ENCODE measurements around the gene MEGF9. TPM values are rescaled to one million over a fixed set of nuclear protein-coding genes. Genes with fewer than 3 reads are reported as not detected.
"Not testable (repeated sequence)": the region's sequence is repeated elsewhere in the genome, so short reads cannot be mapped to it uniquely, and the experiment has no call there.

The MEGF9 gene
- polyA plus RNA-seq, 1 of the 3 experiments (the other 2 are of a cell fraction) = 1.8 TPM

GRCh38 chr9:120750421-120750820, 36.2 kb upstream of the MEGF9 start:
- H3K9me2 ChIP-seq = no peaks in the 10 kb centered on the region
- H3K27ac ChIP-seq (ENCODE audit: low read depth in 2 of 2, low read length in 1 of 2) = no peak overlapping the region
- H3K79me2 ChIP-seq (ENCODE audit: insufficient read depth) = no peaks in the 10 kb centered on the region
- ChIA-PET CTCF (interaction anchor here (0.8 kb wide), 1 partner anchor 139 kb away, joined by 3 read pairs; no protein-coding TSS in a partner anchor), POLR2A (no interaction called here)
- H3K4me3 ChIP-seq (ENCODE audit: low read depth in 2 of 2, low read length in 1 of 2) = no peak overlapping the region
- no peaks in the 10 kb centered on the region for H3F3A ChIP-seq (replicated peaks; ENCODE audit: insufficient read depth)
- H3K27me3 ChIP-seq (ENCODE audit: insufficient read depth) = no peaks in the 10 kb centered on the region
- H3K36me3 ChIP-seq (replicated peaks in 1 of 2; ENCODE audit: control insufficient read depth in 1 of 2, insufficient read depth in 2 of 2, low read length in 1 of 2) = no peaks in the 10 kb centered on the region
- no peak overlapping the region for H2AFZ ChIP-seq (ENCODE audit: low read depth)
- no peak overlapping the region for H3K9ac ChIP-seq
- WGBS (ENCODE audit: low lambda C conversion rate) = 93% methylated on average over 5 of the region's 5 CpGs
- no peaks in the 10 kb centered on the region for H4K20me1 ChIP-seq (ENCODE audit: insufficient read depth)
- H3K9me3 ChIP-seq = no peaks in the 10 kb centered on the region
- H3K4me2 ChIP-seq = no peak overlapping the region
- TF ChIP-seq MAX (IDR thresholded peaks at IDR 0.05; ENCODE audit: low read depth) = no peak
- no peak for TF ChIP-seq CHD2 (IDR thresholded peaks at IDR 0.05; ENCODE audit: low read length, partially characterized antibody)
- TF ChIP-seq TAF1 (IDR thresholded peaks at IDR 0.05; ENCODE audit: borderline replicate concordance, low read depth, low read length) = no peak
- H3K4me1 ChIP-seq (ENCODE audit: control insufficient read depth in 1 of 2, insufficient read depth in 2 of 2, low read depth in 1 of 2, low read length in 1 of 2) = no peaks in the 10 kb centered on the region
- DNase-seq = no peak

- 90% methylated on average over 10 of the region's 26 CpGs for WGBS (ENCODE audit: low lambda C conversion rate)
- H3K9me2 ChIP-seq; H3K9me3 ChIP-seq; H3K4me2 ChIP-seq; H3K4me1 ChIP-seq (ENCODE audit: control insufficient read depth in 1 of 2, insufficient read depth in 2 of 2, low read depth in 1 of 2, low read length in 1 of 2); H3K27me3 ChIP-seq (ENCODE audit: insufficient read depth); H3F3A ChIP-seq (replicated peaks; ENCODE audit: insufficient read depth); H2AFZ ChIP-seq (ENCODE audit: low read depth); H3K27ac ChIP-seq (ENCODE audit: low read depth in 2 of 2, low read length in 1 of 2); H4K20me1 ChIP-seq (ENCODE audit: insufficient read depth); H3K36me3 ChIP-seq (replicated peaks in 1 of 2; ENCODE audit: control insufficient read depth in 1 of 2, insufficient read depth in 2 of 2, low read length in 1 of 2); DNase-seq; POLR2A ChIA-PET; H3K4me3 ChIP-seq (ENCODE audit: low read depth in 2 of 2, low read length in 1 of 2); H3K9ac ChIP-seq; H3K79me2 ChIP-seq (ENCODE audit: insufficient read depth): not testable (repeated sequence)
- CTCF ChIA-PET = interaction anchor here (1.2 to 1.6 kb wide), 2 partner anchors 126 to 574 kb away, joined by 3 to 5 read pairs; no protein-coding TSS in a partner anchor
These were observed 32.1 kb upstream of the MEGF9 start for GRCh38 chr9:120746366-120746765.

- Histone ChIP-seq H3K9me2 (no peaks in the 10 kb centered on the region), H3K27me3 (ENCODE audit: insufficient read depth) (no peaks in the 10 kb centered on the region), H3K79me2 (ENCODE audit: insufficient read depth) (no peaks in the 10 kb centered on the region), H3K4me3 (ENCODE audit: low read depth in 2 of 2, low read length in 1 of 2) (no peak overlapping the region), H2AFZ (ENCODE audit: low read depth) (no peak overlapping the region), H3K9me3 (no peaks in the 10 kb centered on the region), H3F3A (replicated peaks; ENCODE audit: insufficient read depth) (peaks cover 10% of the 10 kb centered on the region), H3K36me3 (replicated peaks in 1 of 2; ENCODE audit: control insufficient read depth in 1 of 2, insufficient read depth in 2 of 2, low read length in 1 of 2) (no peaks in the 10 kb centered on the region), H3K4me2 (no peak overlapping the region), H3K27ac (ENCODE audit: low read depth in 2 of 2, low read length in 1 of 2) (no peak overlapping the region), H4K20me1 (ENCODE audit: insufficient read depth) (no peaks in the 10 kb centered on the region), H3K9ac (no peak overlapping the region), H3K4me1 (ENCODE audit: control insufficient read depth in 1 of 2, insufficient read depth in 2 of 2, low read depth in 1 of 2, low read length in 1 of 2) (no peaks in the 10 kb centered on the region)
- 94% methylated on average over 4 of the region's 6 CpGs for WGBS (ENCODE audit: low lambda C conversion rate)
- CTCF ChIA-PET = interaction anchor here (1.5 to 4.1 kb wide), 3 partner anchors 11 to 315 kb away, joined by 3 to 23 read pairs (median 5); no protein-coding TSS in a partner anchor
- POLR2A ChIA-PET = no interaction called here
- no peak for DNase-seq
- TF ChIP-seq GABPA (IDR thresholded peaks at IDR 0.05; ENCODE audit: low read depth) (no peak), FOXM1 (IDR thresholded peaks at IDR 0.05; ENCODE audit: low read depth) (no peak), FOSL2 (IDR thresholded peaks at IDR 0.05; ENCODE audit: borderline replicate concordance, low read depth) (no peak), REST (IDR thresholded peaks at IDR 0.05; ENCODE audit: low read depth, low read length) (no peak), RXRA (IDR thresholded peaks at IDR 0.05; ENCODE audit: borderline replicate concordance, low read depth) (no peak), EP300 (IDR thresholded peaks at IDR 0.05; ENCODE audit: borderline replicate concordance in 1 of 2, low read depth in 1 of 2, low read length in 1 of 2) (no peak), CHD2 (IDR thresholded peaks at IDR 0.05; ENCODE audit: low read length, partially characterized antibody) (no peak), RCOR1 (IDR thresholded peaks at IDR 0.05; ENCODE audit: low read length) (no peak), IRF3 (IDR thresholded peaks at IDR 0.05; ENCODE audit: low read depth, low read length) (no peak)
These were observed 31.0 kb upstream of the MEGF9 start for GRCh38 chr9:120745278-120745677.

All from SK-N-SH (cell line).